Liver (tissue), 3 donors: ENCODE data around the gene PRR9.

Experiments used
- EGR1 ChIP-seq, 2 donors: IDR thresholded peaks; 2 replicates each; pipeline ENCODE4 v1.6.1; 2016 to 2018; ENCODE audit warnings: antibody characterized with exemption in 2 of 2, low read depth in 2 of 2
- FOXA1 ChIP-seq: IDR thresholded peaks from 2 replicates; pipeline ENCODE4 v1.6.1; 2016; ENCODE audit warnings: antibody characterized with exemption
- GABPA ChIP-seq, 2 donors: IDR thresholded peaks in 1 of 2; conservative IDR thresholded peaks in 1 of 2; 2 replicates each; pipeline ENCODE4 v1.6.1; 2016; ENCODE audit warnings: antibody characterized with exemption in 2 of 2, mild to moderate bottlenecking in 1 of 2, moderate library complexity in 1 of 2
- TAF1 ChIP-seq: conservative IDR thresholded peaks from 2 replicates; pipeline ENCODE4 v1.6.1; 2016; ENCODE audit warnings: antibody characterized with exemption, mild to moderate bottlenecking
- YY1 ChIP-seq: IDR thresholded peaks from 2 replicates; pipeline ENCODE4 v1.6.1; 2016; ENCODE audit warnings: antibody characterized with exemption, mild to moderate bottlenecking
- TF ChIP-seq, protein P1 (sequence below): IDR thresholded peaks from 2 replicates; pipeline ENCODE4 v1.6.1; 2016; ENCODE audit warnings: antibody characterized with exemption
- TF ChIP-seq, protein P2 (sequence below): fragments of 150-350 bp; IDR thresholded peaks from 2 replicates; pipeline ENCODE4 v1.5.1; 2017; ENCODE audit warnings: improper control_type of control experiment, low read depth, low read length; ENCODE audit not compliant: missing input control
- TF ChIP-seq, protein P3 (sequence below): IDR thresholded peaks from 2 replicates; pipeline ENCODE4 v1.6.1; 2016; ENCODE audit warnings: antibody characterized with exemption, mild to moderate bottlenecking
- TF ChIP-seq, protein P4 (sequence below): IDR thresholded peaks from 2 replicates; pipeline ENCODE4 v1.6.1; 2016; ENCODE audit warnings: antibody characterized with exemption
- donor health status: healthy.
- donor health status: healthy.

DNA sequence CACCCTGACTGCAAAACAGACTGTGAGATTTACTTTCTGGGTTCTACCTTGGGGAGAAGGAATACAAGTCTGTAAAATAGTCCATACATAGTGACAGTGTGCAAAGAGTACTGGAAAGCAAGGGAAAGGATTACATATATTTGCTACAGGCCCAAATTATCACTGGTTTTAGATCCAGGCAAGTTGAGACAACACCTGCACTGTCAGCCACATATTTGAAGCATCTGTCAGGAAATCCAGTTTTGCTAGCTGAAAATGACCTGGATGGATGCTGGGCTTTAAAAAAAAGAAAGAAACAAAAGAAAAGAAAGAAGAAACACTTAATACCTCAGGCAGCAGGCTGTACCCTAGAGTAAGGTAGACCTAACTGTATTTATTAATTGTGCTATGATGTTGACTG lies 42.8 kb upstream of the PRR9 start:
- TF ChIP-seq, protein P1, sequence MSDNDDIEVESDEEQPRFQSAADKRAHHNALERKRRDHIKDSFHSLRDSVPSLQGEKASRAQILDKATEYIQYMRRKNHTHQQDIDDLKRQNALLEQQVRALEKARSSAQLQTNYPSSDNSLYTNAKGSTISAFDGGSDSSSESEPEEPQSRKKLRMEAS: no peak
- TF ChIP-seq GABPA (IDR thresholded peaks at IDR 0.05 in 1 of 2, conservative IDR thresholded peaks at IDR 0.05 in 1 of 2) (no peak), EGR1 (IDR thresholded peaks at IDR 0.05; ENCODE audit: low read depth in 2 of 2) (no peak), YY1 (no peak), FOXA1 (no peak), TAF1 (no peak)
- TF ChIP-seq, protein P2, sequence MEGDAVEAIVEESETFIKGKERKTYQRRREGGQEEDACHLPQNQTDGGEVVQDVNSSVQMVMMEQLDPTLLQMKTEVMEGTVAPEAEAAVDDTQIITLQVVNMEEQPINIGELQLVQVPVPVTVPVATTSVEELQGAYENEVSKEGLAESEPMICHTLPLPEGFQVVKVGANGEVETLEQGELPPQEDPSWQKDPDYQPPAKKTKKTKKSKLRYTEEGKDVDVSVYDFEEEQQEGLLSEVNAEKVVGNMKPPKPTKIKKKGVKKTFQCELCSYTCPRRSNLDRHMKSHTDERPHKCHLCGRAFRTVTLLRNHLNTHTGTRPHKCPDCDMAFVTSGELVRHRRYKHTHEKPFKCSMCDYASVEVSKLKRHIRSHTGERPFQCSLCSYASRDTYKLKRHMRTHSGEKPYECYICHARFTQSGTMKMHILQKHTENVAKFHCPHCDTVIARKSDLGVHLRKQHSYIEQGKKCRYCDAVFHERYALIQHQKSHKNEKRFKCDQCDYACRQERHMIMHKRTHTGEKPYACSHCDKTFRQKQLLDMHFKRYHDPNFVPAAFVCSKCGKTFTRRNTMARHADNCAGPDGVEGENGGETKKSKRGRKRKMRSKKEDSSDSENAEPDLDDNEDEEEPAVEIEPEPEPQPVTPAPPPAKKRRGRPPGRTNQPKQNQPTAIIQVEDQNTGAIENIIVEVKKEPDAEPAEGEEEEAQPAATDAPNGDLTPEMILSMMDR: no peak
- TF ChIP-seq, protein P3, sequence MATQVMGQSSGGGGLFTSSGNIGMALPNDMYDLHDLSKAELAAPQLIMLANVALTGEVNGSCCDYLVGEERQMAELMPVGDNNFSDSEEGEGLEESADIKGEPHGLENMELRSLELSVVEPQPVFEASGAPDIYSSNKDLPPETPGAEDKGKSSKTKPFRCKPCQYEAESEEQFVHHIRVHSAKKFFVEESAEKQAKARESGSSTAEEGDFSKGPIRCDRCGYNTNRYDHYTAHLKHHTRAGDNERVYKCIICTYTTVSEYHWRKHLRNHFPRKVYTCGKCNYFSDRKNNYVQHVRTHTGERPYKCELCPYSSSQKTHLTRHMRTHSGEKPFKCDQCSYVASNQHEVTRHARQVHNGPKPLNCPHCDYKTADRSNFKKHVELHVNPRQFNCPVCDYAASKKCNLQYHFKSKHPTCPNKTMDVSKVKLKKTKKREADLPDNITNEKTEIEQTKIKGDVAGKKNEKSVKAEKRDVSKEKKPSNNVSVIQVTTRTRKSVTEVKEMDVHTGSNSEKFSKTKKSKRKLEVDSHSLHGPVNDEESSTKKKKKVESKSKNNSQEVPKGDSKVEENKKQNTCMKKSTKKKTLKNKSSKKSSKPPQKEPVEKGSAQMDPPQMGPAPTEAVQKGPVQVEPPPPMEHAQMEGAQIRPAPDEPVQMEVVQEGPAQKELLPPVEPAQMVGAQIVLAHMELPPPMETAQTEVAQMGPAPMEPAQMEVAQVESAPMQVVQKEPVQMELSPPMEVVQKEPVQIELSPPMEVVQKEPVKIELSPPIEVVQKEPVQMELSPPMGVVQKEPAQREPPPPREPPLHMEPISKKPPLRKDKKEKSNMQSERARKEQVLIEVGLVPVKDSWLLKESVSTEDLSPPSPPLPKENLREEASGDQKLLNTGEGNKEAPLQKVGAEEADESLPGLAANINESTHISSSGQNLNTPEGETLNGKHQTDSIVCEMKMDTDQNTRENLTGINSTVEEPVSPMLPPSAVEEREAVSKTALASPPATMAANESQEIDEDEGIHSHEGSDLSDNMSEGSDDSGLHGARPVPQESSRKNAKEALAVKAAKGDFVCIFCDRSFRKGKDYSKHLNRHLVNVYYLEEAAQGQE: no peak
- TF ChIP-seq, protein P4, sequence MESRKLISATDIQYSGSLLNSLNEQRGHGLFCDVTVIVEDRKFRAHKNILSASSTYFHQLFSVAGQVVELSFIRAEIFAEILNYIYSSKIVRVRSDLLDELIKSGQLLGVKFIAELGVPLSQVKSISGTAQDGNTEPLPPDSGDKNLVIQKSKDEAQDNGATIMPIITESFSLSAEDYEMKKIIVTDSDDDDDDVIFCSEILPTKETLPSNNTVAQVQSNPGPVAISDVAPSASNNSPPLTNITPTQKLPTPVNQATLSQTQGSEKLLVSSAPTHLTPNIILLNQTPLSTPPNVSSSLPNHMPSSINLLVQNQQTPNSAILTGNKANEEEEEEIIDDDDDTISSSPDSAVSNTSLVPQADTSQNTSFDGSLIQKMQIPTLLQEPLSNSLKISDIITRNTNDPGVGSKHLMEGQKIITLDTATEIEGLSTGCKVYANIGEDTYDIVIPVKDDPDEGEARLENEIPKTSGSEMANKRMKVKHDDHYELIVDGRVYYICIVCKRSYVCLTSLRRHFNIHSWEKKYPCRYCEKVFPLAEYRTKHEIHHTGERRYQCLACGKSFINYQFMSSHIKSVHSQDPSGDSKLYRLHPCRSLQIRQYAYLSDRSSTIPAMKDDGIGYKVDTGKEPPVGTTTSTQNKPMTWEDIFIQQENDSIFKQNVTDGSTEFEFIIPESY: no peak
